NCI-H526 (cell line): Measurements from ENCODE around the gene XAGE2.
"Not testable (repeated sequence)": the region's sequence is repeated elsewhere in the genome, so short reads cannot be mapped to it uniquely, and the experiment has no call there.

Experiments used
- DNase-seq, 2 experiments: peaks; one replicate each; lab custom pipeline; 2025; lab: John Stamatoyannopoulos, UW

Gene XAGE2, protein sequence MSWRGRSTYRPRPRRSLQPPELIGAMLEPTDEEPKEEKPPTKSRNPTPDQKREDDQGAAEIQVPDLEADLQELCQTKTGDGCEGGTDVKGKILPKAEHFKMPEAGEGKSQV

DNA sequence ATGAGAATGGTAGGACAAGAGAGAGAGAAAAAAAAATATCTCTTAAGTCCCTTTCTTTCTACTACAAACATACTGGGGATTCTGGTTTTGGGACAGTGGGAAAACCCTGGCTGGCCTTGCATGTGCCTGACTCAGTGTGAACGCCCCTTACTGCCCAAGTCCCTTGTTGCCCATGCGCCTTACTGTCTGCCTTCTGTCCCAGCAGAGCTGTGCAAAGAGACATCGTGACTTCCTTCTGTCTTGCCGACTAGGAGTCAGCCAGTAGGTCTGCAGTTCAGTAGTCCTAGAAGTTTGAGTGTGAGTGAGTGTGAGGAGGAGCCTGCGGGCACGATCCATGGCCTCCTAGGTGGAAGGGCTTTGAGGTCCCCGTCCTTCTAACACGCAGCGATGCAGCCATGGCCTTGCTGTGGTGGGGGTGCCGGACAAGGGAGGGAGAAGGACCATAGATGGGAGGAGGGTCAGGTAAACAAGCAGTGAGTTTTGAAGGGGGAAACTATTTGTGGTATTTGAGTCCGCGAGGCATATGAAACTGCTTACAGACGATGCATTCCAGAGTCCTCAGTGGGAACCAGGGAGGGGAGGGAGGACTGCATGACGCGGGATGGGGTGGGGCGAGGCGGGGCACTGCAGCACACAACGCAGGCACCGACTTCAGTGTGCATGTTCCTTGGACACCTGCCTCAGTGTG lies at the start of gene XAGE2:
Gene XAGE2 (plus strand): TSS at position 654 of the 688 bp plus-strand sequence. CDS start 994 bp downstream, outside the sequence.
- no peak for DNase-seq

DNA sequence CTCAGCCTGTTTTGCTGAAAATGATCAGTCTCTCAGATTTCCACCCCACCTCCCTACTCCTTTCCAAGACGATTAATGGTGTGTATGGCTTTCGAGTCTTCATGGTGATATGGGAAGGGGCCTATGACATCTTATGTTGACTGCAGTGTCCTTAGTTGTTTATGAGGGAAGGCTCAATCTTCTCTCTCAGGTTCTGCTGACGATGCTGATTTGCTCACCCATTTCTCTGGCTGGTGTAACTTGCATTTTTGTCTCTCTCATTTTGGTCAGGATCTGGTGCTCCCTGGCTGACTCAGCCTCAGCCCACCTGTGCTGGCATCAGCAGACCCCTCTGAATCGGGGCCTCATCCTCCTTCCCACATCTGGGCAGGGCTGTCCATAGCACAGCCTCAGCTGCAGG lies 31.4 kb upstream of the XAGE2 start:
- DNase-seq, result no peak

DNA sequence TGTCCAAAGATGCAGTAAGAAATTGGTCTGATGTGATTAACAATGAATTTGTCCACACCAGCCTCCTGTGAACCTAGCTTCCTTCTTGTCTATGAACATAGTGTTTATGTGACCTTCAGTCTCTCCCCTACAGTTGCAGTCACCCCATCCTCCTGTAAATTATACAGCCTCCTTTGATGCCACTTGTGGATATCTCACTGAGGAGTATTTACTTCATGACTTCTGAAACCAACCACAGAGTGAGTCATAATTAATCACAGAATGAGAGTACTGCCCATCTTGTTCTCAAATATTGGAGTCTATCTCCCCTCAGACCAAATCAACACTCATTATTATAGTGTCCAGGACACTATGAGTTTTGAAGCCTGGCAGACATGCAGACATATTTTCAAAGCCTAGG lies 27.3 kb upstream of the XAGE2 start:
- no peak for DNase-seq

DNA sequence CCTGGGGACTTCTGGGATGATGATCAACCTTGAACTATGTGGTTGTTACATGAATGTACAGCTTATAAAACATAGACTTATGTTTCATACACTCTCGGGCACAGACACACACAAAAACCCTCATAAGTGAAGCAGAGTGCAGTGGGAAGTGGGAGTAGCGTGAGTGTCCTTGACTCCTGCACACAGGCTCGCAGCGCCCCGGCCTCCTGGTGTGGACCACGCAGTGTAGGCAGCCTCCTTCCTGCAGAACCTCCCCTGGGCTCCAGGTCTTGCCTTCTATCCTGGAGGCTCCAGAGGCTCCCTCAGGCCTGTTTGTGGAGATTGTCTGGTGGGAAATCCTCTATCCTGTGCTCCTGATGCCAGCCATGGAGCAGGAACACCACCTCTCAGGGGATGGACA lies 25.7 kb upstream of the XAGE2 start:
- not testable (repeated sequence) for DNase-seq

- DNase-seq, result peak in 1 of 2 experiments; percentile 54
Observed at GRCh38 chrX:52345402-52345801, 23.4 kb upstream of the XAGE2 start.

GRCh38 chrX:52346174-52347165 lies 22.4 kb upstream of the XAGE2 start:
- no peak for DNase-seq

- DNase-seq, result no peak
Observed at GRCh38 chrX:52349681-52350080, 19.1 kb upstream of the XAGE2 start.

DNA sequence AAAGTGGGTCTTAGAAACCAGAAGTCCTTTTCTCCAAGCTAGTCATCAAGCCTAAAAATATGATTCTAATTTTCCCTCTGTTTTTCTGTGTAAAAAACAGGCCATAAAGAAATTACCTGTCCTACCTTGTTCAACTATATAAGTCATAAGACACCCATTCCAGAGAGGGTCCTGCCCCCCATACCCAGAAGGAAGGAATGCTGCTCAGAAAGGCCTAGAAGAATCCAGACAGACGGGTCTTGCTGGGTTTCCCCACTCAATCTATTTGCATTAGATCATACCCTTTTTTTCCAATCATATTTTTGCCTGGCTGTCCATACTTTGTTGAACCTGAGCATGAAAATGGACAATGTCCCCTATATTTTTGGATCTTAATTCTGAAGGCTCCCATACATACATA lies 16.3 kb upstream of the XAGE2 start:
- no peak for DNase-seq

DNA sequence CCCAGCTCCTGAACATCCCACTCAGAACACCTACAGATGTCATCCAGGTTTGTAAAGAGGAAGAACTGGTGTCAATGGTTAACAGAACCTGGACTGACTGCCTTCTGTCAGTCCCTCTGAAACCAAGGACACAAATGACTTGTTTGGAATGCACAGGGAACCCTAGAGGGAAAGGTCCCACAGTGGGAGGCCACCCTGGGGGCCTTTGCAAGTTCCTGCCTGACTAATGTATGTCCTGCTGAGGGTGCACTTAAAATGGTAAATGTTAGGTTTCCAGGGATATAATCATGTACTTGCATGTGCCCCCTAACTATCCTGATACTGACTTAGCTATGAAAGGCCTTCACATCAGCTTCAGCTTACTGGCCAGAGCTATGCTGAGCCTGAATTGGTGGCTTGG lies 15.0 kb upstream of the XAGE2 start:
- DNase-seq, result no peak

GRCh38 chrX:52355108-52355507 lies 13.7 kb upstream of the XAGE2 start:
- no peak for DNase-seq

GRCh38 chrX:52359614-52360232 lies 9.1 kb upstream of the XAGE2 start:
- no peak for DNase-seq

DNA sequence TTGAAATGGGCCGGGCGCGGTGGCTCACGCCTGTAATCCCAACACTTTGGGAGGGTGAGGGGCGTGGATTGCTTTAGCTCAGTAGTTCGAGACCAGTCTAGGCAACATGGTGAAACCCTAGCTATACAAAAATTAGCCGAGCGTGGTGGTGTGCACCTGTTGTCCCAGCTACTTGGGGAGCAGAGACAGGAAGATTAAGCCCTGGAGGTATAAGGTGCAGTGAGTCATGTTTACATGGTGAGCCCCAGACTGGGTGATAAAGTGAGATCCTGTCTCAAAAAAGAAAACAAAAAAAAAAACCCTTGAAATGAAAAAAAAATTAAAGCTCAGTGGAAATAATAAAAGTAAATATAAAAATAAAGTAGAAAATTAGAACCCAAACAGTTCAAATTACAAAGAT lies 6.9 kb upstream of the XAGE2 start:
- DNase-seq, result no peak

DNA sequence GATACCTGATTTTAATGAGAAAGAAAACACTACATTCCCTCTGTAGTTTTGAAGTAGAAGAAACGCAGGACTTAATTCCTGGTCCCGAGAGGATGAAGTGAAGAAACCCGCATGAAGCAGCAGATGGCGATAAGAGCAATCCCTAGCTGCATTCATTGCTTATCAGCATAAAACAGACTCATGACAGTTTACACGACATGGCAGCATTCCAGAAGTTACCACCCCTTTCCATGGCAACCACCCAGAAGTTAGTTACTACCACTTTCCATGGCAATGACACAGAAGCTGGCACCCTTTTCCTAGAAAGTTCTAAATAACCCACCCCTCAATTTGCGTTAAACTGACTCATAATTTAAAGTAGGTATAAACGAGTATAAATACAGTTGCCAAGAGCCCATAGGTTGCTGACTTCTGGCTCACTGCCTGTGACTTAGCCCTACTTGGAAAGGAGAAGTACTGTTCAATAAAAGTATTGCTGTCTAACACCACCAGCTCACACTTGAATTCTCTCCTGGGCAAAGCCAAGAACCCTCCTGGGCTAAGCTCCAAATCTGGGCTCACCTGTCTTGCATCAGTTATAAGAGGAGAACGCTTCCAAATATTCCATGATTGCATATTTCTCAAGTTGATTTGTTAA lies 5.5 kb upstream of the XAGE2 start:
- DNase-seq, result peak in 1 of 2 experiments; percentile 28

DNA sequence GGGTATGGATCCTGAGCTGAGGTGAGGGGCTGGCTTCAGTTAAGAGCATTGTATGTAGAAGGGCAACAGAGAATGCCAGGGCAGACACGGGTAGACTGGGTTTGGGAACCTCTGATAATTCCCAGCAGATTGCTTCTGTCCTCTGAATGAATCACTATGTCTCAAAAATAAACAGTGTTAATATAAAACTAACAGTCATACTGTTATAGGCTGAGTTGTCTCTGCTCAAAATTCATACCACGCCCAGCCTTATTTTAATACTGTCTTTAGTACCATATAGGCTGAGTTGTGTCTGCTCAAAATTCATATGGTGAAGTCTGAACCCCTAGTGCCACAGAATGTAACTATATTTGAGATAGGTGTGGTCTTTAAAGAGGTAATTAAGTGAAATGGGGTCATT lies 10.0 kb downstream of the XAGE2 start:
- DNase-seq, result no peak

- no peak for DNase-seq
Observed at GRCh38 chrX:52380993-52381392, 12.2 kb downstream of the XAGE2 start.

DNA sequence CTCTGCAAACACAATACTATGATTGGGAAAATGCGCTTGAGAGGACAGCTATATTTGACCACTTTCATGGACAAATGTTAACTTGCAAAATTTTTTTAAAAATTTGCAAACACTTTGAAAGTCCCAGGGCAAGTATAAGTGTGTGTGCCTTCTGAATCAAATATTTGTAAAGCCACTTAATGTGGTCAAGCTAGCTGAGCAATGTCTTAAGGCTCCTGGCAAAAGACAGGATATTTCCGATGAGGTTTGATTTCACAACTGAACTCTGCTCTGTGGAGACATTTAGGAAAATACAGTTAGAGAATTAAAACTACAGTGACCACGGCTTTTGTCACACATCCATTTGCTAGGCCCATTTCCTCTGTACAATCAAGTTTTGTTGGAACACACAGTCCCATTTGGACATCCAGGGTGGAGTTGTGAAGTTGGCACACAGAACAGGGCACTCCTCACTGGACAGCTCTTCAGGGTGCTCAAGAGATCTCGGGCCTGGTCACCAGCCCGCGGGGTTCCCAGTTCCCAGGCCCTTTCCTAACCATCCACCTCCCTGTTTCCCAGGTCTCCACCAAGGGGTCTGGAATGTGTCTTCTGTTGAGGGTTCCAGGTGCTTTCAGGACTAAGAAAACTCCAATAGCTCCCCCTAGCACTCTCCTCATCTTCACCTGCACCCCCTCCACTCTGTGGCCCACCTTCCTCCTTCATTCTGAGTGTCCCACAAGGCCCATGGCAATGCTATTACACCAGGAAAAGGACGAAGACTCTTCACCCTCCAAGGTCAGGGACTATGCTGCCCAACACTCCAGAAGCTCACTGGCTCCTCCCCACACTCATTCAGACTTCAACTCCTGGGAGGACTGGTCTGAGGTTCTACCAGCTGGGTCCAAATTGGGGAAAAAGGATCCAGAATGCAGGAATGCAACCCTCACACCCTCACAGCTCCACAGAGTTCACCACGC lies 41.9 kb downstream of the XAGE2 start:
- no peak for DNase-seq

DNA sequence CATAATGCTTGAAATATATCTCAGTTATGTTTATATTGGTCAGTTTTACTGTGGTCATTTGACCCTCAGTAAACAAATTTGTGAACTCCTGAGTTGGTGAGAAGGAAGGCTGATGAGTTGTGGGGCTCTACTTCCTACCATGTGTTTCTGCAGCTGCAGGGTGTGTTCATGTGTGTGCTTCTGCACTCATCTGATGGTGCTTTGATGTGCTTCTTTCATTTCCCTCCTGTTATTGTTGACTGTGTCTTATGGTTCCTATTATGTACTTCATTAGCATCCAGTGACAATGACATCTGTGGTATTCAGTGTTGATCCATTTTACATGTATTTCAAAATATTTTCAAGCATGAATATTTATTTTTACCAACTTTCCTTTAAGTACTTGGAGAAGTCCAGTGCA lies 46.5 kb downstream of the XAGE2 start:
- DNase-seq, result no peak

GRCh38 chrX:52416816-52417215 lies 48.0 kb downstream of the XAGE2 start:
- no peak for DNase-seq

- DNase-seq, result no peak
Observed at GRCh38 chrX:52420824-52421443, 52.1 kb downstream of the XAGE2 start.

- DNase-seq, result no peak
Observed at GRCh38 chrX:52422884-52423283, 54.1 kb downstream of the XAGE2 start.
